Esophagus squamous epithelium (tissue), 4 donors: ENCODE measurements around the gene MAPK8IP3.

Experiments
- POLR2A ChIP-seq, 4 donors: fragments of 450-650 bp; IDR thresholded peaks; one replicate each; pipeline ENCODE4 v1.6.1; 2017; ENCODE audit warnings: antibody characterized with exemption in 4 of 4, mild to moderate bottlenecking in 4 of 4, moderate library complexity in 3 of 4
- TF ChIP-seq, protein P1 (sequence below), 6 experiments: fragments of 450-650 bp in 4 of 6; fragments of 200-600 bp in 2 of 6; sonication (generic) in 2 of 6; IDR thresholded peaks; one replicate each; pipeline ENCODE4 v1.5.1; 2016 to 2019; ENCODE audit warnings: antibody characterized with exemption in 6 of 6, mild to moderate bottlenecking in 4 of 6, moderate library complexity in 4 of 6

DNA sequence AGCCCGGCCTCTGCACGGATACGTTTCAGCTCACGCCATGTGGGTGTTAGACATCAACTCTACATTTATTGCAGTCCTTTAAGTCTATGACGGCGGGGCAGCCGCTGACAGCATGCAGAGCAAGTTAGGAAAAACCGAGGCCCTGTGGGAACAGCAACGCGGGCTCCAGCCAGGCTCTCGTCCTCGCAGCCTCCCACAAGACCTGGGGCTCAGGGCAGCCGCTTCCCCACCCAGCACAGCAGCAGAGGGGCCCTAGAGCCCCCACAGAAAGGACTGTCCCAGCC lies 70.6 kb downstream of the MAPK8IP3 start:
- TF ChIP-seq, protein P1, sequence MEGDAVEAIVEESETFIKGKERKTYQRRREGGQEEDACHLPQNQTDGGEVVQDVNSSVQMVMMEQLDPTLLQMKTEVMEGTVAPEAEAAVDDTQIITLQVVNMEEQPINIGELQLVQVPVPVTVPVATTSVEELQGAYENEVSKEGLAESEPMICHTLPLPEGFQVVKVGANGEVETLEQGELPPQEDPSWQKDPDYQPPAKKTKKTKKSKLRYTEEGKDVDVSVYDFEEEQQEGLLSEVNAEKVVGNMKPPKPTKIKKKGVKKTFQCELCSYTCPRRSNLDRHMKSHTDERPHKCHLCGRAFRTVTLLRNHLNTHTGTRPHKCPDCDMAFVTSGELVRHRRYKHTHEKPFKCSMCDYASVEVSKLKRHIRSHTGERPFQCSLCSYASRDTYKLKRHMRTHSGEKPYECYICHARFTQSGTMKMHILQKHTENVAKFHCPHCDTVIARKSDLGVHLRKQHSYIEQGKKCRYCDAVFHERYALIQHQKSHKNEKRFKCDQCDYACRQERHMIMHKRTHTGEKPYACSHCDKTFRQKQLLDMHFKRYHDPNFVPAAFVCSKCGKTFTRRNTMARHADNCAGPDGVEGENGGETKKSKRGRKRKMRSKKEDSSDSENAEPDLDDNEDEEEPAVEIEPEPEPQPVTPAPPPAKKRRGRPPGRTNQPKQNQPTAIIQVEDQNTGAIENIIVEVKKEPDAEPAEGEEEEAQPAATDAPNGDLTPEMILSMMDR (IDR thresholded peaks at IDR 0.05): no peak
- no peak for TF ChIP-seq POLR2A (IDR thresholded peaks at IDR 0.05)
